NK-92 (cell line): ENCODE data around the gene PPM1K.
A peak's percentile ranks its signal among the peaks of the same experiment; 100 is the strongest.
"Not testable (repeated sequence)": the region's sequence is repeated elsewhere in the genome, so short reads cannot be mapped to it uniquely, and the experiment has no call there.

Experiments
- DNase-seq: peaks from one replicate; lab custom pipeline; 2025; ENCODE audit not compliant: unreplicated experiment; lab: John Stamatoyannopoulos, UW

Gene PPM1K

GRCh38 chr4:88284439-88285234 is at the start of gene PPM1K:
Gene PPM1K (minus strand): TSS chr4:88284561. CDS start chr4:88278583, 5,978 bp downstream.
- DNase-seq: peak; percentile 81

GRCh38 chr4:88333741-88334405 is 49.5 kb upstream of the PPM1K start:
- no peak for DNase-seq

- no peak for DNase-seq
Measured at GRCh38 chr4:88327665-88328064, 43.3 kb upstream of the PPM1K start.

GRCh38 chr4:88320780-88321373 is 36.5 kb upstream of the PPM1K start:
- DNase-seq: no peak

- DNase-seq: no peak
Measured at GRCh38 chr4:88320224-88320779, 35.9 kb upstream of the PPM1K start.

- DNase-seq: no peak
Measured at GRCh38 chr4:88318751-88319350, 34.5 kb upstream of the PPM1K start.

- DNase-seq: no peak
Measured at GRCh38 chr4:88315460-88316017, 31.2 kb upstream of the PPM1K start.

- DNase-seq: not testable (repeated sequence)
Measured at GRCh38 chr4:88313088-88313624, 28.8 kb upstream of the PPM1K start.

GRCh38 chr4:88308587-88308986 is 24.2 kb upstream of the PPM1K start:
- DNase-seq: no peak

- DNase-seq: no peak
Measured at GRCh38 chr4:88297725-88298454, 13.5 kb upstream of the PPM1K start.

- DNase-seq: no peak
Measured at GRCh38 chr4:88297212-88297516, 12.8 kb upstream of the PPM1K start.

GRCh38 chr4:88296413-88297211 is 12.3 kb upstream of the PPM1K start:
- DNase-seq: no peak

GRCh38 chr4:88295656-88296055 is 11.3 kb upstream of the PPM1K start:
- DNase-seq: no peak

GRCh38 chr4:88291003-88291402 is 6.6 kb upstream of the PPM1K start:
- DNase-seq: no peak

- no peak for DNase-seq
Measured at GRCh38 chr4:88286897-88287296, 2.5 kb upstream of the PPM1K start.

- DNase-seq: no peak
Measured at GRCh38 chr4:88285235-88285653, 883 bp upstream of the PPM1K start.

- DNase-seq: no peak
Measured at GRCh38 chr4:88283661-88284438, 511 bp downstream of the PPM1K start.

GRCh38 chr4:88280228-88280795 is 4.0 kb downstream of the PPM1K start:
- DNase-seq: no peak
